Cerebellar cortex (tissue), 1 donor: ENCODE data around the gene TMEM178A.
"Not testable (repeated sequence)": the region's sequence is repeated elsewhere in the genome, so short reads cannot be mapped to it uniquely, and the experiment has no call there.

Experiments
- DNase-seq: peaks from one replicate; pipeline ENCODE4 v3.0.0-alpha.2; 2015; ENCODE audit warnings: low spot score

TMEM178A gene

GRCh38 chr2:39715822-39716221 lies 50.1 kb downstream of the TMEM178A start:
- peak; percentile 65 for DNase-seq

GRCh38 chr2:39717067-39717466 lies 51.4 kb downstream of the TMEM178A start:
- no peak for DNase-seq

GRCh38 chr2:39718483-39718882 lies 52.8 kb downstream of the TMEM178A start:
- no peak for DNase-seq

GRCh38 chr2:39719317-39719716 lies 53.6 kb downstream of the TMEM178A start:
- peak; percentile 75 for DNase-seq

GRCh38 chr2:39720970-39721369 lies 55.3 kb downstream of the TMEM178A start:
- no peak for DNase-seq

GRCh38 chr2:39723497-39723896 lies 57.8 kb downstream of the TMEM178A start:
- no peak for DNase-seq

- DNase-seq: peak; percentile 85
Observed at GRCh38 chr2:39723946-39724827, 58.5 kb downstream of the TMEM178A start.

- DNase-seq: peak; percentile 52
Observed at GRCh38 chr2:39724828-39725144, 59.1 kb downstream of the TMEM178A start.

- peak; percentile 28 for DNase-seq
Observed at GRCh38 chr2:39725401-39725800, 59.7 kb downstream of the TMEM178A start.

GRCh38 chr2:39728085-39728484 lies 62.4 kb downstream of the TMEM178A start:
- not testable (repeated sequence) for DNase-seq

- DNase-seq: peak; percentile 64
Observed at GRCh38 chr2:39728941-39729351, 63.2 kb downstream of the TMEM178A start.

GRCh38 chr2:39730276-39730675 lies 64.6 kb downstream of the TMEM178A start:
- DNase-seq: peak; percentile 82

- DNase-seq: peak; percentile 82
Observed at GRCh38 chr2:39730685-39731302, 65.1 kb downstream of the TMEM178A start.

- no peak for DNase-seq
Observed at GRCh38 chr2:39731546-39731945, 65.8 kb downstream of the TMEM178A start.

GRCh38 chr2:39732482-39732881 lies 66.8 kb downstream of the TMEM178A start:
- no peak for DNase-seq

GRCh38 chr2:39733070-39733674 lies 67.5 kb downstream of the TMEM178A start:
- no peak for DNase-seq

- no peak for DNase-seq
Observed at GRCh38 chr2:39734445-39734844, 68.7 kb downstream of the TMEM178A start.

- DNase-seq: no peak
Observed at GRCh38 chr2:39735648-39736047, 69.9 kb downstream of the TMEM178A start.

GRCh38 chr2:39736640-39737039 lies 70.9 kb downstream of the TMEM178A start:
- no peak for DNase-seq

GRCh38 chr2:39737661-39738060 lies 71.9 kb downstream of the TMEM178A start:
- DNase-seq: no peak

- DNase-seq: no peak
Observed at GRCh38 chr2:39738936-39739335, 73.2 kb downstream of the TMEM178A start.

- peak; percentile 71 for DNase-seq
Observed at GRCh38 chr2:39739386-39739785, 73.7 kb downstream of the TMEM178A start.

- no peak for DNase-seq
Observed at GRCh38 chr2:39741871-39742270, 76.2 kb downstream of the TMEM178A start.
